ENCODE results near the gene DCAF7.

DCAF7 gene

GRCh38 chr17:63549946-63550816, at the start of gene DCAF7:
DCAF7 (plus strand) TSS chr17:63550477; CDS start chr17:63550678, 201 bp downstream.
- no peak for TF ChIP-seq CTCF (IDR thresholded peaks at IDR 0.05)

GRCh38 chr17:63500543-63501390, 49.5 kb upstream of the DCAF7 start:
- TF ChIP-seq CTCF (IDR thresholded peaks at IDR 0.05): no peak

- no peak for TF ChIP-seq CTCF (IDR thresholded peaks at IDR 0.05)
Observed at GRCh38 chr17:63503341-63503705, 47.0 kb upstream of the DCAF7 start.

GRCh38 chr17:63504261-63504660, 46.0 kb upstream of the DCAF7 start:
- no peak for TF ChIP-seq CTCF (IDR thresholded peaks at IDR 0.05)

- no peak for TF ChIP-seq CTCF (IDR thresholded peaks at IDR 0.05)
Observed at GRCh38 chr17:63505341-63505740, 44.9 kb upstream of the DCAF7 start.

GRCh38 chr17:63506627-63507026, 43.6 kb upstream of the DCAF7 start:
- TF ChIP-seq CTCF (IDR thresholded peaks at IDR 0.05): no peak

- no peak for TF ChIP-seq CTCF (IDR thresholded peaks at IDR 0.05)
Observed at GRCh38 chr17:63511331-63511730, 38.9 kb upstream of the DCAF7 start.

Measured in LNCAP (cell line).